NOMO-1 treated with DMSO at 0.1 percent for 48 hours (cell line): ENCODE measurements around the gene PTGR3.

Source experiments
- DNase-seq: peaks from one replicate; lab custom pipeline; 2025; ENCODE audit not compliant: unreplicated experiment; lab: John Stamatoyannopoulos, UW

Gene PTGR3

GRCh38 chr18:75238100-75238499, 29.2 kb upstream of the PTGR3 start:
- no peak for DNase-seq

- no peak for DNase-seq
These were observed 27.0 kb upstream of the PTGR3 start for GRCh38 chr18:75235896-75236295.

- DNase-seq = no peak
These were observed 26.0 kb upstream of the PTGR3 start for GRCh38 chr18:75234901-75235300.

GRCh38 chr18:75231053-75231406, 22.1 kb upstream of the PTGR3 start:
- no peak for DNase-seq

GRCh38 chr18:75230163-75231052, 21.5 kb upstream of the PTGR3 start:
- DNase-seq = no peak

- DNase-seq = no peak
These were observed 20.5 kb upstream of the PTGR3 start for GRCh38 chr18:75229437-75229836.

- no peak for DNase-seq
These were observed 20.0 kb upstream of the PTGR3 start for GRCh38 chr18:75228967-75229366.

- DNase-seq = no peak
These were observed 18.8 kb upstream of the PTGR3 start for GRCh38 chr18:75227535-75228296.

GRCh38 chr18:75226956-75227316, 18.0 kb upstream of the PTGR3 start:
- no peak for DNase-seq

GRCh38 chr18:75226286-75226955, 17.5 kb upstream of the PTGR3 start:
- no peak for DNase-seq

GRCh38 chr18:75223687-75224347, 14.9 kb upstream of the PTGR3 start:
- no peak for DNase-seq

- no peak for DNase-seq
These were observed 13.5 kb upstream of the PTGR3 start for GRCh38 chr18:75222407-75222806.

GRCh38 chr18:75221897-75222296, 13.0 kb upstream of the PTGR3 start:
- DNase-seq = no peak

GRCh38 chr18:75221397-75221796, 12.5 kb upstream of the PTGR3 start:
- no peak for DNase-seq

- no peak for DNase-seq
These were observed 11.8 kb upstream of the PTGR3 start for GRCh38 chr18:75220551-75221355.

GRCh38 chr18:75219745-75220375, 10.9 kb upstream of the PTGR3 start:
- no peak for DNase-seq

GRCh38 chr18:75218065-75218923, 9.4 kb upstream of the PTGR3 start:
- DNase-seq = no peak

GRCh38 chr18:75216911-75217689, 8.2 kb upstream of the PTGR3 start:
- DNase-seq = no peak
